H1 (cell line): Measurements from ENCODE around the gene TM4SF18. TPM values are rescaled to one million over a fixed set of nuclear protein-coding genes. Genes with fewer than 3 reads are reported as not detected.

Source experiments
- BRCA1 ChIP-seq: IDR thresholded peaks from 2 replicates; pipeline ENCODE4 v1.6.1; 2012; ENCODE audit warnings: low read depth, low read length, improper control_type of control experiment
- JUND ChIP-seq: IDR thresholded peaks from 2 replicates; pipeline ENCODE4 v1.6.1; 2011; ENCODE audit warnings: mild to moderate bottlenecking, improper control_type of control experiment, low read length
- RBBP5 ChIP-seq: IDR thresholded peaks from 2 replicates; pipeline ENCODE4 v1.7.1; 2012; ENCODE audit warnings: low read depth, mild to moderate bottlenecking, inconsistent platforms, low read length, moderate library complexity, borderline replicate concordance
- polyA plus RNA-seq, 7 experiments: library from polyadenylated mRNA; depleted of rRNA in 3 of 7; stranded (reverse) in 5 of 7; unstranded in 2 of 7; fragments of >200 nt in 5 of 7; fragments of 200-250 nt in 2 of 7; gene quantifications; 1 replicate in 5 of 7; 2 replicates in 1 of 7; 4 replicates in 1 of 7; pipeline versions ENCODE4 v1.2.1 to v1.2.3, GENCODE V29; 2011 to 2013; ENCODE audit warnings: missing spikeins in 2 of 7, mixed read lengths in 2 of 7
- total RNA-seq: library from RNA; stranded (reverse); fragmentation: NEBNext Ultra II Directional; extraction: Animal tissue kit (Norgen Biotek cat#: 25700); gene quantifications from 2 replicates; pipeline ENCODE4 v1.2.1, GENCODE V29; 2021
- TF ChIP-seq, protein P1 (sequence below): fragments of 300-600 bp; sonication (generic); IDR thresholded peaks from 2 replicates; pipeline ENCODE4 v1.7.1; 2012; ENCODE audit warnings: low read length, moderate library complexity, mild to moderate bottlenecking, inconsistent platforms; ENCODE audit not compliant: insufficient replicate concordance

Gene TM4SF18
- total and polyA plus RNA-seq, 2 of the 8 experiments (the other 6 are each of a cell fraction or from before 2014, with no cell fraction given): 2.9 to 13.6 TPM

DNA sequence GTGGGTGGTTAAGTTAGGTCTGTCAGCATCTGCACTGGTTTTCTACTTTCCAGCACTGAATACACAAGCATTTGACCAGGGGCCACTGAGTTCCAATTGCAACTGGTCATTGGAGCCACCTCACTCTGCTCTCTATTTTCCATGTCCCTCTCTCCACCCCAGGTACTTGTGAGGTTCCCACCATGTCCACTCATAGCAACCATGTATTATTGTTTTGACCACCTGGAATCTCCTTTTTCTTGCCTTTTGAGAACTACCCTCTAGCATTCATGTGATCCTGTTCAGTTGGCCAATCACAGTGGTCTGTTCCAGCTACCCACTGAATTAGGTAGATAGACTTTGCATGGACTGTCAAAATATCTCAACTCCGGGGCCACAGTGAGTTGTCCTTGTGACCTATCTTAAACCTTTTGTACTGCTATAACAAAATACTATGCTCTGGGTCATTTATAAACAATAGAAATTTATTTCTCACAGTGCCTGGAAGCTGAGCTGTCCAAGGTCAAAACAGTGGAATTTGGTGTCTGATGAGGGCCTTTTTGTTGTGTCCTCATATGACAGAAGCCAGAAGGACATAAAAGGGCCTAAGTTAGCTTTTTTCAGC is 20.2 kb upstream of the TM4SF18 start (continued):
- TF ChIP-seq, protein P1, sequence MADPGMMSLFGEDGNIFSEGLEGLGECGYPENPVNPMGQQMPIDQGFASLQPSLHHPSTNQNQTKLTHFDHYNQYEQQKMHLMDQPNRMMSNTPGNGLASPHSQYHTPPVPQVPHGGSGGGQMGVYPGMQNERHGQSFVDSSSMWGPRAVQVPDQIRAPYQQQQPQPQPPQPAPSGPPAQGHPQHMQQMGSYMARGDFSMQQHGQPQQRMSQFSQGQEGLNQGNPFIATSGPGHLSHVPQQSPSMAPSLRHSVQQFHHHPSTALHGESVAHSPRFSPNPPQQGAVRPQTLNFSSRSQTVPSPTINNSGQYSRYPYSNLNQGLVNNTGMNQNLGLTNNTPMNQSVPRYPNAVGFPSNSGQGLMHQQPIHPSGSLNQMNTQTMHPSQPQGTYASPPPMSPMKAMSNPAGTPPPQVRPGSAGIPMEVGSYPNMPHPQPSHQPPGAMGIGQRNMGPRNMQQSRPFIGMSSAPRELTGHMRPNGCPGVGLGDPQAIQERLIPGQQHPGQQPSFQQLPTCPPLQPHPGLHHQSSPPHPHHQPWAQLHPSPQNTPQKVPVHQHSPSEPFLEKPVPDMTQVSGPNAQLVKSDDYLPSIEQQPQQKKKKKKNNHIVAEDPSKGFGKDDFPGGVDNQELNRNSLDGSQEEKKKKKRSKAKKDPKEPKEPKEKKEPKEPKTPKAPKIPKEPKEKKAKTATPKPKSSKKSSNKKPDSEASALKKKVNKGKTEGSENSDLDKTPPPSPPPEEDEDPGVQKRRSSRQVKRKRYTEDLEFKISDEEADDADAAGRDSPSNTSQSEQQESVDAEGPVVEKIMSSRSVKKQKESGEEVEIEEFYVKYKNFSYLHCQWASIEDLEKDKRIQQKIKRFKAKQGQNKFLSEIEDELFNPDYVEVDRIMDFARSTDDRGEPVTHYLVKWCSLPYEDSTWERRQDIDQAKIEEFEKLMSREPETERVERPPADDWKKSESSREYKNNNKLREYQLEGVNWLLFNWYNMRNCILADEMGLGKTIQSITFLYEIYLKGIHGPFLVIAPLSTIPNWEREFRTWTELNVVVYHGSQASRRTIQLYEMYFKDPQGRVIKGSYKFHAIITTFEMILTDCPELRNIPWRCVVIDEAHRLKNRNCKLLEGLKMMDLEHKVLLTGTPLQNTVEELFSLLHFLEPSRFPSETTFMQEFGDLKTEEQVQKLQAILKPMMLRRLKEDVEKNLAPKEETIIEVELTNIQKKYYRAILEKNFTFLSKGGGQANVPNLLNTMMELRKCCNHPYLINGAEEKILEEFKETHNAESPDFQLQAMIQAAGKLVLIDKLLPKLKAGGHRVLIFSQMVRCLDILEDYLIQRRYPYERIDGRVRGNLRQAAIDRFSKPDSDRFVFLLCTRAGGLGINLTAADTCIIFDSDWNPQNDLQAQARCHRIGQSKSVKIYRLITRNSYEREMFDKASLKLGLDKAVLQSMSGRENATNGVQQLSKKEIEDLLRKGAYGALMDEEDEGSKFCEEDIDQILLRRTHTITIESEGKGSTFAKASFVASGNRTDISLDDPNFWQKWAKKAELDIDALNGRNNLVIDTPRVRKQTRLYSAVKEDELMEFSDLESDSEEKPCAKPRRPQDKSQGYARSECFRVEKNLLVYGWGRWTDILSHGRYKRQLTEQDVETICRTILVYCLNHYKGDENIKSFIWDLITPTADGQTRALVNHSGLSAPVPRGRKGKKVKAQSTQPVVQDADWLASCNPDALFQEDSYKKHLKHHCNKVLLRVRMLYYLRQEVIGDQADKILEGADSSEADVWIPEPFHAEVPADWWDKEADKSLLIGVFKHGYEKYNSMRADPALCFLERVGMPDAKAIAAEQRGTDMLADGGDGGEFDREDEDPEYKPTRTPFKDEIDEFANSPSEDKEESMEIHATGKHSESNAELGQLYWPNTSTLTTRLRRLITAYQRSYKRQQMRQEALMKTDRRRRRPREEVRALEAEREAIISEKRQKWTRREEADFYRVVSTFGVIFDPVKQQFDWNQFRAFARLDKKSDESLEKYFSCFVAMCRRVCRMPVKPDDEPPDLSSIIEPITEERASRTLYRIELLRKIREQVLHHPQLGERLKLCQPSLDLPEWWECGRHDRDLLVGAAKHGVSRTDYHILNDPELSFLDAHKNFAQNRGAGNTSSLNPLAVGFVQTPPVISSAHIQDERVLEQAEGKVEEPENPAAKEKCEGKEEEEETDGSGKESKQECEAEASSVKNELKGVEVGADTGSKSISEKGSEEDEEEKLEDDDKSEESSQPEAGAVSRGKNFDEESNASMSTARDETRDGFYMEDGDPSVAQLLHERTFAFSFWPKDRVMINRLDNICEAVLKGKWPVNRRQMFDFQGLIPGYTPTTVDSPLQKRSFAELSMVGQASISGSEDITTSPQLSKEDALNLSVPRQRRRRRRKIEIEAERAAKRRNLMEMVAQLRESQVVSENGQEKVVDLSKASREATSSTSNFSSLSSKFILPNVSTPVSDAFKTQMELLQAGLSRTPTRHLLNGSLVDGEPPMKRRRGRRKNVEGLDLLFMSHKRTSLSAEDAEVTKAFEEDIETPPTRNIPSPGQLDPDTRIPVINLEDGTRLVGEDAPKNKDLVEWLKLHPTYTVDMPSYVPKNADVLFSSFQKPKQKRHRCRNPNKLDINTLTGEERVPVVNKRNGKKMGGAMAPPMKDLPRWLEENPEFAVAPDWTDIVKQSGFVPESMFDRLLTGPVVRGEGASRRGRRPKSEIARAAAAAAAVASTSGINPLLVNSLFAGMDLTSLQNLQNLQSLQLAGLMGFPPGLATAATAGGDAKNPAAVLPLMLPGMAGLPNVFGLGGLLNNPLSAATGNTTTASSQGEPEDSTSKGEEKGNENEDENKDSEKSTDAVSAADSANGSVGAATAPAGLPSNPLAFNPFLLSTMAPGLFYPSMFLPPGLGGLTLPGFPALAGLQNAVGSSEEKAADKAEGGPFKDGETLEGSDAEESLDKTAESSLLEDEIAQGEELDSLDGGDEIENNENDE: no peak
- TF ChIP-seq RBBP5 (no peak), BRCA1 (no peak), JUND (no peak)
